Thyroid gland (tissue), 4 donors: ENCODE measurements around the gene PARP8. TPM values are rescaled to one million over a fixed set of nuclear protein-coding genes. Genes with fewer than 3 reads are reported as not detected.
"Not testable (repeated sequence)": the region's sequence is repeated elsewhere in the genome, so short reads cannot be mapped to it uniquely, and the experiment has no call there.

Experiments used
- DNase-seq, 2 donors: peaks; one replicate each; pipeline ENCODE4 v3.0.0-alpha.2; 2019
- H3K27ac ChIP-seq, 3 donors: fragments of 200-600 bp; sonication (generic); 1 replicate in 2 of 3; 2 replicates in 1 of 3; pipeline ENCODE4 v1.5.1; 2016 to 2019; ENCODE audit warnings: mild to moderate bottlenecking in 1 of 3, moderate library complexity in 1 of 3
- H3K27me3 ChIP-seq: fragments of 200-600 bp; sonication (generic); one replicate; pipeline ENCODE4 v1.5.1; 2019
- H3K36me3 ChIP-seq, 2 donors: fragments of 200-600 bp; sonication (generic); one replicate each; pipeline ENCODE4 v1.5.1; 2016 to 2019
- H3K4me1 ChIP-seq, 2 donors: fragments of 200-600 bp; sonication (generic); one replicate each; pipeline ENCODE4 v1.5.1; 2017 to 2019
- H3K4me3 ChIP-seq, 3 donors: fragments of 200-600 bp; sonication (generic); replicated peaks in 1 of 3; 1 replicate in 2 of 3; 2 replicates in 1 of 3; pipeline ENCODE4 v1.5.1; 2016; ENCODE audit warnings: mild to moderate bottlenecking in 1 of 3
- H3K9me3 ChIP-seq: fragments of 200-600 bp; sonication (generic); one replicate; pipeline ENCODE4 v1.5.1; 2017
- CTCF ChIP-seq, 6 experiments: fragments of 200-600 bp in 3 of 6; fragments of 450-650 bp in 3 of 6; sonication (generic) in 3 of 6; IDR thresholded peaks; one replicate each; pipeline ENCODE4 v1.5.1; 2016 to 2019; ENCODE audit warnings: antibody characterized with exemption in 6 of 6, mild to moderate bottlenecking in 2 of 6, inconsistent platforms in 1 of 6, moderate library complexity in 1 of 6
- POLR2A ChIP-seq, 2 donors: fragments of 450-650 bp; IDR thresholded peaks; one replicate each; pipeline ENCODE4 v1.6.1; 2017; ENCODE audit warnings: antibody characterized with exemption in 2 of 2, mild to moderate bottlenecking in 2 of 2, moderate library complexity in 1 of 2
- WGBS, 2 donors: methylation state at CpG; one replicate each; pipeline ENCODE4 v1.1.5; 2017; 5-methylcytosine and 5-hydroxymethylcytosine counted together
- intact Hi-C: fragments of 100-400 bp; cut with DNase I; formaldehyde crosslinking; loops from one replicate; pipeline ENCODE4 v1.15.1; 2023
- total RNA-seq, 4 donors: library from RNA; depleted of rRNA; stranded (reverse); fragments of >200 nt; gene quantifications; one replicate each; pipeline ENCODE4 v1.2.3, GENCODE V29; 2016

The PARP8 gene
- total RNA-seq, 4 donors from 2014 or later, result 71.2 to 151 (median 107) TPM

GRCh38 chr5:50799596-50799995 lies 133.2 kb downstream of the PARP8 start:
- intact Hi-C loops, result no loop called here
- no peak for DNase-seq
- Histone ChIP-seq H3K27ac (no peak overlapping the region), H3K4me3 (no peak overlapping the region), H3K4me1 (no peaks in the 10 kb centered on the region), H3K9me3 (no peaks in the 10 kb centered on the region), H3K36me3 (peaks cover 4 to 12% of the 10 kb centered on the region in 2 donors), H3K27me3 (no peaks in the 10 kb centered on the region)
- WGBS, 2 donors, result 95 to 98% methylated on average over 2 of the region's 2 CpGs
- TF ChIP-seq CTCF (IDR thresholded peaks at IDR 0.05) (no peak), POLR2A (IDR thresholded peaks at IDR 0.05) (no peak)

DNA sequence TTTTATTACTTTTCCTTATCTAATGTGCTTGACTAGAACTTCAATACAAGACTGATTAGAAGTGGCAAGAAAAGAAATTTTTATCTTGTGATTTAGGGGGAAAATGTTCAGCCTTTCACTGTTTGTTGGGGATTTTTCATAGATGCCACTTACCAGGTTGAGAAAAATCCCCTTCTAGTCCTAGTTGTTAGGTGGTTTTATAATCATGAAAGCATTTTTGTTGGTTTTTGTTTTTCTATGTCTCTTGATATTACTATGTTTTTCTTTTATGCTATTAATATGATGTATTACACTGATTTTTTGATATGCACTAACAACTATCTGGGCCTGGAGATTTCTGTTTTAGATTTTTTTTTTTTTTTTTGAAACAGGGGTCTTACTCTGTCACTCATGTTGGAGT lies 134.0 kb downstream of the PARP8 start:
- intact Hi-C loops, result no loop called here
- H3K27me3 ChIP-seq, result no peaks in the 10 kb centered on the region

GRCh38 chr5:50807661-50808060 lies 141.2 kb downstream of the PARP8 start:
- Histone ChIP-seq H3K9me3 (no peaks in the 10 kb centered on the region), H3K27me3 (no peaks in the 10 kb centered on the region), H3K36me3 (peaks cover 0 to 7% of the 10 kb centered on the region in 2 donors), H3K4me3 (no peak overlapping the region), H3K4me1 (peaks cover 0 to 6% of the 10 kb centered on the region in 2 donors), H3K27ac (no peak overlapping the region)
- WGBS, 2 donors, result 79 to 87% methylated on average over 2 of the region's 2 CpGs
- intact Hi-C loops, result no loop called here
- DNase-seq, result no peak
- TF ChIP-seq POLR2A (IDR thresholded peaks at IDR 0.05) (no peak), CTCF (IDR thresholded peaks at IDR 0.05) (no peak)

More for the DNA sequence above, 134.0 kb downstream of the PARP8 start:
- Histone ChIP-seq H3K36me3 (peaks cover 3 to 7% of the 10 kb centered on the region in 2 donors), H3K4me3 (no peak overlapping the region), H3K27ac (no peak overlapping the region), H3K9me3 (no peaks in the 10 kb centered on the region), H3K4me1 (no peaks in the 10 kb centered on the region)
- DNase-seq, result no peak
- no peak for TF ChIP-seq POLR2A (IDR thresholded peaks at IDR 0.05)
- no peak for TF ChIP-seq CTCF (IDR thresholded peaks at IDR 0.05)

GRCh38 chr5:50808406-50808805 lies 142.0 kb downstream of the PARP8 start:
- no peaks in the 10 kb centered on the region for H3K9me3 ChIP-seq
- H3K4me3 ChIP-seq, result no peak overlapping the region
- intact Hi-C loops, result no loop called here
- H3K4me1 ChIP-seq, result peaks cover 0 to 6% of the 10 kb centered on the region in 2 donors
- no peak overlapping the region for H3K27ac ChIP-seq
- no peaks in the 10 kb centered on the region for H3K27me3 ChIP-seq
- peaks cover 0 to 7% of the 10 kb centered on the region in 2 donors for H3K36me3 ChIP-seq
- no peak for TF ChIP-seq CTCF (IDR thresholded peaks at IDR 0.05)
- no peak for TF ChIP-seq POLR2A (IDR thresholded peaks at IDR 0.05)
- 85 to 93% methylated on average over 3 of the region's 3 CpGs for WGBS, 2 donors
- no peak for DNase-seq

DNA sequence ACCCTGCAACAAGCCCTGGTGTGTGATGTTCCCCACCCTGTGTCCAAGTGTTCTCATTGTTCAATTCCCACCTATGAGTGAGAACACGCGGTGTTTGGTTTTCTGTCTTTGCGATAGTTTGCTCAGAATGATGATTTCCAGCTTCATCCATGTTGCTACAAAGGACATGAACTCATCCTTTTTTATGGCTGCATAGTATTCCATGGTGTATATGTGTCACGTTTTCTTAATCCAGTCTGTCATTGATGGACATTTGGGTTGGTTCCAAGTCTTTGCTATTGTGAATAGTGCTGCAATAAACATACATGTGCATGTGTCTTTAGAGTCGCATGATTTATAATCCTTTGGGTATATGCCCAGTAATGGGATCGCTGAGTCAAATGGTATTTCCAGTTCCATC lies 145.3 kb downstream of the PARP8 start:
- H3K4me3 ChIP-seq, H3K27ac ChIP-seq, intact Hi-C loops, H3K27me3 ChIP-seq, H3K4me1 ChIP-seq, H3K36me3 ChIP-seq, H3K9me3 ChIP-seq, DNase-seq: not testable (repeated sequence)
- WGBS, 2 donors, result 96 to 97% methylated on average over 6 of the region's 6 CpGs

DNA sequence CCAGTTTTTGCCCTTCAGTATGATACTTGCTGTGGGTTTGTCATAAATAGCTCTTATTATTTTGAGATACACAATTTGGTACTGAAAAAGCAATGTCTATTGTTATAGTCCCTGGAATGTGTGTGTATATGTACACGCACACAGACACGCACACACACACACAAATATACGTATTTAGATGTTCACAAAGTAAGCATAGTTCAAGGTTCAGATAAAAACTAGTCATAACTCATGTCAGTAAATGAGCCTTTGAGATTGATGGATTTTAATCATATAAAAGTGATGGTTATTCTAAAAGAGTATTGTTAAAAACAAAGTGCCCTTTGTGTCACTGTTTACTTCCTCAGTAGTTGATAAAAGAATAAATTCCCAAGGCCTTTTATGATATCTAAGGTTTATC lies 147.3 kb downstream of the PARP8 start:
- no peak for DNase-seq
- Histone ChIP-seq H3K4me1 (no peaks in the 10 kb centered on the region), H3K4me3 (no peak overlapping the region), H3K27ac (no peak overlapping the region), H3K36me3 (peaks cover 0 to 4% of the 10 kb centered on the region in 2 donors), H3K27me3 (no peaks in the 10 kb centered on the region), H3K9me3 (no peaks in the 10 kb centered on the region)
- 98 to 100% methylated on average over 3 of the region's 3 CpGs for WGBS, 2 donors
- TF ChIP-seq CTCF (IDR thresholded peaks at IDR 0.05) (no peak), POLR2A (IDR thresholded peaks at IDR 0.05) (no peak)
- intact Hi-C loops, result no loop called here
